ENCODE results near the gene NDP. TPM values are rescaled to one million over a fixed set of nuclear protein-coding genes. Genes with fewer than 3 reads are reported as not detected.

Gene NDP, protein sequence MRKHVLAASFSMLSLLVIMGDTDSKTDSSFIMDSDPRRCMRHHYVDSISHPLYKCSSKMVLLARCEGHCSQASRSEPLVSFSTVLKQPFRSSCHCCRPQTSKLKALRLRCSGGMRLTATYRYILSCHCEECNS
- total RNA-seq: 0.07 TPM in 1 of 2 replicates, not detected in the other

DNA sequence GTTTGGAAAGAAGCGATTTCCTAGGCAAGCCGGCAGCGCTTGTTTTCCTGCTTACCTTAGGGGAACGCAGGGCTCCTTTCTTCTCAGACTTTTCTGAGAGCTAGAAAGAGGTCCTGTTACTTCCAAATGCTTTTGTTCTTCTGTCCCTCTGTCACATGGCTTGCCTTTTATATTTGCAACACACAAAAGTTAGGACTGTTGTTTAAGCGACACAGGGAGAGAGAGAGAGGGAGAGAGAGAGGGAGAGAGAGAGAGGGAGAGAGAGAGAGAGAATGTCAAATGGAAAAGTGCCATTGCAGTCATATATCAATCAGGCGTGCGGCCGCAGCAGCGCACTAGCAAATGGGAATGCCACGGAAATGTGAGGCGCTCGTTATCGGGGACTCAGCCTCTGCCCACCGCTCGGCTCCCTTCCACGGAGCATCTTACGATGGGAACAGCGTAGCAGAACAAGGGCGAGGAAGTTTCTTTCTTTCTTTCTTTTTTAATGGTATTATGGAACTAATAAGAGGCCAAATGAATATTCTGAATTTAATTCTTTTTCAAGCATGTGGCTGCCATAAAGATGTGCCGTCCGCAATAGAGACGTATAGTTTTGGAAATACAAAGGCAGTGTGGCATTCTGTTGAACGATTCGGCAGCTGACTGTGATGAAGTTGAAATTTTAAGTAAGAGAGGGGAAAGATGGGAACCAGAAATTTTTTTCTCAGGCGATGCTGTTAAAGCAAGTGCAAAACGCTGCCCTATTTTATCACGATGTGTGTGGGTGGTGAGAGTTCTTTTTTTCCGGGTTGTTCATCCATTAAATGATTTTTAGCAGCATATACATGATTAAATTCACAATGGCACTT is at the start of gene NDP:
NDP (minus strand) TSS at position 142 of the 851 bp plus-strand sequence. CDS start 14,745 bp downstream, outside the sequence.

Other genes with a start within 250 kb of the NDP start
- 0.07 TPM in 1 of 2 replicates, not detected in the other for gene MAOB, start 90.9 kb downstream of the NDP start, total RNA-seq